Adrenal gland (tissue), 5 donors: ENCODE measurements around the gene KIAA1210.

ENCODE experiments used
- CTCF ChIP-seq, 6 experiments: fragments of 450-650 bp in 4 of 6; fragments of 200-600 bp in 2 of 6; sonication (generic) in 1 of 6; IDR thresholded peaks; 1 replicate in 5 of 6; 2 replicates in 1 of 6; pipeline versions ENCODE4 v1.5.1 to v1.8.0; 2016 to 2021; ENCODE audit warnings: antibody characterized with exemption in 6 of 6, mild to moderate bottlenecking in 2 of 6, moderate library complexity in 1 of 6
- POLR2A ChIP-seq, 2 donors: fragments of 450-650 bp; IDR thresholded peaks; one replicate each; pipeline ENCODE4 v1.6.1; 2017; ENCODE audit warnings: antibody characterized with exemption in 2 of 2, mild to moderate bottlenecking in 2 of 2, moderate library complexity in 1 of 2
- donor health status: DM: no; HTN: no; CAD: no.

GRCh38 chrX:119158226-119158625, 30.6 kb upstream of the KIAA1210 start:
- no peak for TF ChIP-seq CTCF (IDR thresholded peaks at IDR 0.05)
- TF ChIP-seq POLR2A (IDR thresholded peaks at IDR 0.05) = no peak
